IgD-negative memory B cell (primary cell): ENCODE data around the gene MUC6. TPM values are rescaled to one million over a fixed set of nuclear protein-coding genes. Genes with fewer than 3 reads are reported as not detected.
A peak's percentile ranks its signal among the peaks of the same experiment; 100 is the strongest.

Source experiments
- H3K27ac Mint-ChIP-seq, 3 donors: one replicate each; pipeline ENCODE4 v1.8.0; 2020 to 2022; ENCODE audit warnings: mild to moderate bottlenecking in 3 of 3, mixed read lengths in 3 of 3, moderate library complexity in 1 of 3
- H3K27me3 Mint-ChIP-seq: one replicate; pipeline ENCODE4 v1.8.0; 2021; ENCODE audit warnings: mixed read lengths
- H3K36me3 Mint-ChIP-seq: one replicate; pipeline ENCODE4 v1.8.0; 2020; ENCODE audit warnings: mild to moderate bottlenecking, mixed read lengths
- H3K4me1 Mint-ChIP-seq, 3 donors: one replicate each; pipeline ENCODE4 v1.8.0; 2020 to 2022; ENCODE audit warnings: mixed read lengths in 3 of 3, mild to moderate bottlenecking in 1 of 3
- H3K4me3 Mint-ChIP-seq, 4 donors: one replicate each; pipeline ENCODE4 v1.8.0; 2020 to 2022; ENCODE audit warnings: mild to moderate bottlenecking in 4 of 4, mixed read lengths in 4 of 4, moderate library complexity in 3 of 4
- H3K9me3 Mint-ChIP-seq, 3 donors: one replicate each; pipeline ENCODE4 v1.8.0; 2020 to 2021; ENCODE audit warnings: mixed read lengths in 3 of 3, mild to moderate bottlenecking in 1 of 3
- polyA plus RNA-seq: library from polyadenylated mRNA; unstranded; fragments of 300-500 nt; fragmentation: Illumina TruSeq; gene quantifications from one replicate; pipeline ENCODE4 v1.2.3, GENCODE V29; 2021

Gene MUC6
- polyA plus RNA-seq, 1 donor from 2014 or later: not detected

- Mint-ChIP-seq H3K27me3 (no peaks in the 10 kb centered on the region), H3K4me1 (no peaks in the 10 kb centered on the region), H3K27ac (peak overlapping the region in 1 of 3 donors; percentile 19), H3K9me3 (peaks cover 5 to 7% (median 6%) of the 10 kb centered on the region in 3 donors), H3K4me3 (no peak overlapping the region), H3K36me3 (peaks cover 2% of the 10 kb centered on the region)
Measured at GRCh38 chr11:1027483-1028290, 8.8 kb downstream of the MUC6 start.

- H3K27ac Mint-ChIP-seq: peak overlapping the region in 1 of 3 donors; percentile 19
- no peaks in the 10 kb centered on the region for H3K4me1 Mint-ChIP-seq
- peaks cover 2% of the 10 kb centered on the region for H3K36me3 Mint-ChIP-seq
- peaks cover 0 to 6% (median 5%) of the 10 kb centered on the region in 3 donors for H3K9me3 Mint-ChIP-seq
- H3K27me3 Mint-ChIP-seq: no peaks in the 10 kb centered on the region
- H3K4me3 Mint-ChIP-seq: no peak overlapping the region
Measured at GRCh38 chr11:1026641-1027482, 9.7 kb downstream of the MUC6 start.

- H3K36me3 Mint-ChIP-seq: peaks cover 2% of the 10 kb centered on the region
- H3K27me3 Mint-ChIP-seq: no peaks in the 10 kb centered on the region
- peaks cover 0 to 6% (median 5%) of the 10 kb centered on the region in 3 donors for H3K9me3 Mint-ChIP-seq
- no peak overlapping the region for H3K4me3 Mint-ChIP-seq
- no peaks in the 10 kb centered on the region for H3K4me1 Mint-ChIP-seq
- H3K27ac Mint-ChIP-seq: no peak overlapping the region
Measured at GRCh38 chr11:1026163-1026450, 10.4 kb downstream of the MUC6 start.

- peaks cover 0 to 6% (median 5%) of the 10 kb centered on the region in 3 donors for H3K9me3 Mint-ChIP-seq
- no peak overlapping the region for H3K4me3 Mint-ChIP-seq
- no peaks in the 10 kb centered on the region for H3K4me1 Mint-ChIP-seq
- H3K27me3 Mint-ChIP-seq: no peaks in the 10 kb centered on the region
- no peak overlapping the region for H3K27ac Mint-ChIP-seq
- peaks cover 2% of the 10 kb centered on the region for H3K36me3 Mint-ChIP-seq
Measured at GRCh38 chr11:1025410-1026162, 10.9 kb downstream of the MUC6 start.

GRCh38 chr11:1024597-1025409 lies 11.7 kb downstream of the MUC6 start:
- Mint-ChIP-seq H3K4me3 (no peak overlapping the region), H3K27me3 (no peaks in the 10 kb centered on the region), H3K36me3 (peaks cover 2% of the 10 kb centered on the region), H3K27ac (no peak overlapping the region), H3K4me1 (no peaks in the 10 kb centered on the region), H3K9me3 (peaks cover 0 to 6% (median 5%) of the 10 kb centered on the region in 3 donors)

- H3K4me1 Mint-ChIP-seq: no peaks in the 10 kb centered on the region
- H3K9me3 Mint-ChIP-seq: peaks cover 0 to 6% (median 5%) of the 10 kb centered on the region in 3 donors
- H3K27me3 Mint-ChIP-seq: no peaks in the 10 kb centered on the region
- no peak overlapping the region for H3K27ac Mint-ChIP-seq
- H3K36me3 Mint-ChIP-seq: peaks cover 2% of the 10 kb centered on the region
- H3K4me3 Mint-ChIP-seq: no peak overlapping the region
Measured at GRCh38 chr11:1023811-1024596, 12.5 kb downstream of the MUC6 start.

- no peak overlapping the region for H3K27ac Mint-ChIP-seq
- H3K27me3 Mint-ChIP-seq: no peaks in the 10 kb centered on the region
Measured at GRCh38 chr11:1022908-1023810, 13.4 kb downstream of the MUC6 start.

GRCh38 chr11:1022411-1022810 lies 14.1 kb downstream of the MUC6 start:
- H3K4me1 Mint-ChIP-seq: peaks cover 0 to under 1% (median 0%) of the 10 kb centered on the region in 3 donors
- H3K36me3 Mint-ChIP-seq: peaks cover 2% of the 10 kb centered on the region
- no peak overlapping the region for H3K27ac Mint-ChIP-seq
- no peak overlapping the region for H3K4me3 Mint-ChIP-seq
- no peaks in the 10 kb centered on the region for H3K27me3 Mint-ChIP-seq
- peaks cover 0 to 6% (median 5%) of the 10 kb centered on the region in 3 donors for H3K9me3 Mint-ChIP-seq

More at GRCh38 chr11:1022908-1023810, 13.4 kb downstream of the MUC6 start:
- peaks cover 0 to 6% (median 5%) of the 10 kb centered on the region in 3 donors for H3K9me3 Mint-ChIP-seq
- H3K4me3 Mint-ChIP-seq: no peak overlapping the region
- H3K4me1 Mint-ChIP-seq: no peaks in the 10 kb centered on the region
- H3K36me3 Mint-ChIP-seq: peaks cover 2% of the 10 kb centered on the region

- Mint-ChIP-seq H3K4me3 (no peak overlapping the region), H3K27me3 (no peaks in the 10 kb centered on the region), H3K9me3 (peaks cover 0 to 6% (median 5%) of the 10 kb centered on the region in 3 donors), H3K27ac (no peak overlapping the region), H3K4me1 (peaks cover 0 to 8% (median 2%) of the 10 kb centered on the region in 3 donors), H3K36me3 (peaks cover 2% of the 10 kb centered on the region)
Measured at GRCh38 chr11:1020211-1020905, 16.2 kb downstream of the MUC6 start.

- no peak overlapping the region for H3K27ac Mint-ChIP-seq
- peaks cover 0 to 8% (median 2%) of the 10 kb centered on the region in 3 donors for H3K4me1 Mint-ChIP-seq
- peaks cover 0 to 6% (median 5%) of the 10 kb centered on the region in 3 donors for H3K9me3 Mint-ChIP-seq
- H3K4me3 Mint-ChIP-seq: no peak overlapping the region
- H3K27me3 Mint-ChIP-seq: no peaks in the 10 kb centered on the region
- H3K36me3 Mint-ChIP-seq: peaks cover 2% of the 10 kb centered on the region
Measured at GRCh38 chr11:1019321-1019910, 17.1 kb downstream of the MUC6 start.

GRCh38 chr11:1018091-1018490 lies 18.4 kb downstream of the MUC6 start:
- H3K4me3 Mint-ChIP-seq: no peak overlapping the region
- H3K27me3 Mint-ChIP-seq: no peaks in the 10 kb centered on the region
- H3K27ac Mint-ChIP-seq: peak overlapping the region in 1 of 3 donors; percentile 1
- H3K4me1 Mint-ChIP-seq: peaks cover 0 to 8% (median 2%) of the 10 kb centered on the region in 3 donors
- H3K9me3 Mint-ChIP-seq: peaks cover 0 to 5% (median 4%) of the 10 kb centered on the region in 3 donors
- peaks cover under 1% of the 10 kb centered on the region for H3K36me3 Mint-ChIP-seq
